ENCODE data around the gene TK2.

The TK2 gene

GRCh38 chr16:66581246-66581952 is 31.5 kb upstream of the TK2 start:
- DNase-seq (ENCODE audit: low spot score) = no peak
- CTCF ChIA-PET = interaction anchor here (0.6 to 1.1 kb wide), 3 partner anchors 11 to 250 kb away, joined by 3 to 6 read pairs (median 3); no protein-coding TSS in a partner anchor
- POLR2A ChIA-PET (ENCODE audit: low non-redundant PET) = no interaction called here
- no peak for TF ChIP-seq CTCF (conservative IDR thresholded peaks at IDR 0.05; ENCODE audit: low read depth)
- H3K27ac ChIP-seq = no peak overlapping the region

- ChIA-PET POLR2A (ENCODE audit: low non-redundant PET) (no interaction called here), CTCF (interaction anchor here (0.6 to 1.2 kb wide), 3 partner anchors 11 to 251 kb away, joined by 3 read pairs; no protein-coding TSS in a partner anchor)
- peak; percentile 82 for DNase-seq (ENCODE audit: low spot score)
- peak overlapping the region; percentile 81 for H3K27ac ChIP-seq
- peak; percentile 33 for TF ChIP-seq CTCF (conservative IDR thresholded peaks at IDR 0.05; ENCODE audit: low read depth)
These were observed 30.8 kb upstream of the TK2 start for GRCh38 chr16:66580605-66581209.

- no peak for TF ChIP-seq CTCF (conservative IDR thresholded peaks at IDR 0.05; ENCODE audit: low read depth)
- POLR2A ChIA-PET (ENCODE audit: low non-redundant PET) = no interaction called here
- CTCF ChIA-PET = interaction anchor here (0.6 kb wide), 2 partner anchors 30 to 159 kb away, joined by 3 read pairs; no protein-coding TSS in a partner anchor
- peak within 1 kb of the TSS; percentile 81 for H3K27ac ChIP-seq
- DNase-seq (ENCODE audit: low spot score) = no peak
These were observed 29.0 kb upstream of the TK2 start, which contains the start of gene CMTM2 for GRCh38 chr16:66578651-66579531. Gene CMTM2, plus strand, starts transcription at chr16:66579463. Its CDS starts 145 bp downstream, at chr16:66579608.

- no peak overlapping the region for H3K27ac ChIP-seq
- ChIA-PET CTCF (no interaction called here), POLR2A (ENCODE audit: low non-redundant PET) (no interaction called here)
- no peak for TF ChIP-seq CTCF (conservative IDR thresholded peaks at IDR 0.05; ENCODE audit: low read depth)
- DNase-seq (ENCODE audit: low spot score) = no peak
These were observed 26.4 kb upstream of the TK2 start for GRCh38 chr16:66576296-66576695.

- ChIA-PET POLR2A (ENCODE audit: low non-redundant PET) (no interaction called here), CTCF (no interaction called here)
- no peak for DNase-seq (ENCODE audit: low spot score)
- H3K27ac ChIP-seq = no peak overlapping the region
- no peak for TF ChIP-seq CTCF (conservative IDR thresholded peaks at IDR 0.05; ENCODE audit: low read depth)
These were observed 25.1 kb upstream of the TK2 start for GRCh38 chr16:66575060-66575459.

- ChIA-PET CTCF (no interaction called here), POLR2A (ENCODE audit: low non-redundant PET) (interaction anchor here (0.7 kb wide), 1 partner anchor 139 kb away, joined by 4 read pairs; no protein-coding TSS in a partner anchor)
- no peak for DNase-seq (ENCODE audit: low spot score)
- H3K27ac ChIP-seq = no peak overlapping the region
- TF ChIP-seq CTCF (conservative IDR thresholded peaks at IDR 0.05; ENCODE audit: low read depth) = no peak
These were observed 24.6 kb upstream of the TK2 start for GRCh38 chr16:66574531-66574930.

Data from RWPE1 (cell line).